SHP77 (cell line): ENCODE results near the gene DIPK1A.
"Not testable (repeated sequence)": the region's sequence is repeated elsewhere in the genome, so short reads cannot be mapped to it uniquely, and the experiment has no call there.

Source experiments
- DNase-seq, 2 experiments: peaks; one replicate each; lab custom pipeline; 2025; lab: John Stamatoyannopoulos, UW

DIPK1A gene

GRCh38 chr1:92980732-92981647, 19.7 kb upstream of the DIPK1A start:
- DNase-seq, result no peak

- no peak for DNase-seq
Measured at GRCh38 chr1:92975551-92976232, 14.4 kb upstream of the DIPK1A start.

- DNase-seq, result not testable (repeated sequence)
Measured at GRCh38 chr1:92974112-92974511, 12.8 kb upstream of the DIPK1A start.

- no peak for DNase-seq
Measured at GRCh38 chr1:92973203-92973897, 12.1 kb upstream of the DIPK1A start.

- DNase-seq, result no peak
Measured at GRCh38 chr1:92972409-92973129, 11.3 kb upstream of the DIPK1A start.

GRCh38 chr1:92971932-92972331, 10.7 kb upstream of the DIPK1A start:
- DNase-seq, result not testable (repeated sequence)

- DNase-seq, result no peak
Measured at GRCh38 chr1:92970990-92971689, 9.9 kb upstream of the DIPK1A start.

- no peak for DNase-seq
Measured at GRCh38 chr1:92969517-92969916, 8.3 kb upstream of the DIPK1A start.

GRCh38 chr1:92968138-92969032, 7.1 kb upstream of the DIPK1A start:
- DNase-seq, result peak in 1 of 2 experiments; percentile 23

- no peak for DNase-seq
Measured at GRCh38 chr1:92964998-92965397, 3.7 kb upstream of the DIPK1A start.

GRCh38 chr1:92964316-92964715, 3.1 kb upstream of the DIPK1A start:
- DNase-seq, result no peak

- peak in 1 of 2 experiments; percentile 28 for DNase-seq
Measured at GRCh38 chr1:92961896-92962752, 862 bp upstream of the DIPK1A start.

GRCh38 chr1:92960395-92961130, 699 bp downstream of the DIPK1A start:
- DNase-seq, result peak; percentile 83

- DNase-seq, result no peak
Measured at GRCh38 chr1:92958203-92958970, 2.9 kb downstream of the DIPK1A start.

GRCh38 chr1:92957030-92957734, 4.1 kb downstream of the DIPK1A start:
- DNase-seq, result no peak

GRCh38 chr1:92956254-92957029, 4.8 kb downstream of the DIPK1A start:
- DNase-seq, result no peak
